HCT116 (cell line): ENCODE measurements around the gene GCC1. TPM values are rescaled to one million over a fixed set of nuclear protein-coding genes. Genes with fewer than 3 reads are reported as not detected.

Experiments used
- EZH2 ChIP-seq: fragments of 200-600 bp; sonication (generic); IDR thresholded peaks from 2 replicates; pipeline ENCODE4 v1.6.1; 2017; ENCODE audit warnings: antibody characterized with exemption, mixed run types
- EZH2phosphoT487 ChIP-seq: fragments of 200-600 bp; IDR thresholded peaks from 2 replicates; pipeline ENCODE4 v1.6.1; 2018; ENCODE audit warnings: antibody characterized with exemption, borderline replicate concordance
- SIN3A ChIP-seq: IDR thresholded peaks from 2 replicates; pipeline ENCODE4 v1.6.1; 2012; ENCODE audit warnings: low read depth
- SRF ChIP-seq: IDR thresholded peaks from 2 replicates; pipeline ENCODE4 v1.6.1; 2012; ENCODE audit warnings: low read depth
- TCF7L2 ChIP-seq: IDR thresholded peaks from 2 replicates; pipeline ENCODE4 v1.7.0; 2011; ENCODE audit warnings: borderline replicate concordance, inconsistent platforms; ENCODE audit not compliant: insufficient read depth, insufficient read length; ENCODE audit errors: extremely low read depth
- total RNA-seq: library from RNA; stranded (reverse); gene quantifications from one replicate; pipeline ENCODE4 v1.2.1, GENCODE V29; 2021; ENCODE audit not compliant: unreplicated experiment
- TF ChIP-seq, protein P1 (sequence below): IDR thresholded peaks from 2 replicates; pipeline ENCODE4 v1.6.1; 2012; ENCODE audit warnings: low read depth
- TF ChIP-seq, protein P2 (sequence below): IDR thresholded peaks from 2 replicates; pipeline ENCODE4 v1.6.1; 2011; ENCODE audit warnings: mild to moderate bottlenecking, low read length, moderate library complexity; ENCODE audit not compliant: insufficient replicate concordance; ENCODE audit errors: extremely low read depth

Gene GCC1
- total RNA-seq, 1 experiment from 2014 or later, result 17.9 TPM

- TF ChIP-seq, protein P1, sequence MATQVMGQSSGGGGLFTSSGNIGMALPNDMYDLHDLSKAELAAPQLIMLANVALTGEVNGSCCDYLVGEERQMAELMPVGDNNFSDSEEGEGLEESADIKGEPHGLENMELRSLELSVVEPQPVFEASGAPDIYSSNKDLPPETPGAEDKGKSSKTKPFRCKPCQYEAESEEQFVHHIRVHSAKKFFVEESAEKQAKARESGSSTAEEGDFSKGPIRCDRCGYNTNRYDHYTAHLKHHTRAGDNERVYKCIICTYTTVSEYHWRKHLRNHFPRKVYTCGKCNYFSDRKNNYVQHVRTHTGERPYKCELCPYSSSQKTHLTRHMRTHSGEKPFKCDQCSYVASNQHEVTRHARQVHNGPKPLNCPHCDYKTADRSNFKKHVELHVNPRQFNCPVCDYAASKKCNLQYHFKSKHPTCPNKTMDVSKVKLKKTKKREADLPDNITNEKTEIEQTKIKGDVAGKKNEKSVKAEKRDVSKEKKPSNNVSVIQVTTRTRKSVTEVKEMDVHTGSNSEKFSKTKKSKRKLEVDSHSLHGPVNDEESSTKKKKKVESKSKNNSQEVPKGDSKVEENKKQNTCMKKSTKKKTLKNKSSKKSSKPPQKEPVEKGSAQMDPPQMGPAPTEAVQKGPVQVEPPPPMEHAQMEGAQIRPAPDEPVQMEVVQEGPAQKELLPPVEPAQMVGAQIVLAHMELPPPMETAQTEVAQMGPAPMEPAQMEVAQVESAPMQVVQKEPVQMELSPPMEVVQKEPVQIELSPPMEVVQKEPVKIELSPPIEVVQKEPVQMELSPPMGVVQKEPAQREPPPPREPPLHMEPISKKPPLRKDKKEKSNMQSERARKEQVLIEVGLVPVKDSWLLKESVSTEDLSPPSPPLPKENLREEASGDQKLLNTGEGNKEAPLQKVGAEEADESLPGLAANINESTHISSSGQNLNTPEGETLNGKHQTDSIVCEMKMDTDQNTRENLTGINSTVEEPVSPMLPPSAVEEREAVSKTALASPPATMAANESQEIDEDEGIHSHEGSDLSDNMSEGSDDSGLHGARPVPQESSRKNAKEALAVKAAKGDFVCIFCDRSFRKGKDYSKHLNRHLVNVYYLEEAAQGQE, result no peak
- peak; percentile 53 for TF ChIP-seq TCF7L2
- no peak for TF ChIP-seq SIN3A
- TF ChIP-seq EZH2, result no peak
- no peak for TF ChIP-seq EZH2phosphoT487
- TF ChIP-seq, protein P2, sequence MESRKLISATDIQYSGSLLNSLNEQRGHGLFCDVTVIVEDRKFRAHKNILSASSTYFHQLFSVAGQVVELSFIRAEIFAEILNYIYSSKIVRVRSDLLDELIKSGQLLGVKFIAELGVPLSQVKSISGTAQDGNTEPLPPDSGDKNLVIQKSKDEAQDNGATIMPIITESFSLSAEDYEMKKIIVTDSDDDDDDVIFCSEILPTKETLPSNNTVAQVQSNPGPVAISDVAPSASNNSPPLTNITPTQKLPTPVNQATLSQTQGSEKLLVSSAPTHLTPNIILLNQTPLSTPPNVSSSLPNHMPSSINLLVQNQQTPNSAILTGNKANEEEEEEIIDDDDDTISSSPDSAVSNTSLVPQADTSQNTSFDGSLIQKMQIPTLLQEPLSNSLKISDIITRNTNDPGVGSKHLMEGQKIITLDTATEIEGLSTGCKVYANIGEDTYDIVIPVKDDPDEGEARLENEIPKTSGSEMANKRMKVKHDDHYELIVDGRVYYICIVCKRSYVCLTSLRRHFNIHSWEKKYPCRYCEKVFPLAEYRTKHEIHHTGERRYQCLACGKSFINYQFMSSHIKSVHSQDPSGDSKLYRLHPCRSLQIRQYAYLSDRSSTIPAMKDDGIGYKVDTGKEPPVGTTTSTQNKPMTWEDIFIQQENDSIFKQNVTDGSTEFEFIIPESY, result no peak
- TF ChIP-seq SRF, result no peak
Measured at GRCh38 chr7:127585044-127585953, at the start of gene GCC1 (continued).
